CD4-positive, alpha-beta T cell (primary cell): ENCODE results near the gene GBP6. TPM values are rescaled to one million over a fixed set of nuclear protein-coding genes. Genes with fewer than 3 reads are reported as not detected.

Source experiments
- ATAC-seq: fragments of 200-7000 bp; cut with Tn5 transposase; one replicate; pipeline ENCODE4 v1.10.0; 2022; ENCODE audit warnings: mild to moderate bottlenecking; ENCODE audit not compliant: poor library complexity
- CTCF ChIA-PET: fragments of 350-600 bp; sonication (Branson Sonifier 250); formaldehyde crosslinking; loops from one replicate; lab custom pipeline; 2021; ENCODE audit warnings: antibody characterized with exemption, inconsistent platforms; lab: Charles Lee
- POLR2A ChIA-PET: fragments of 350-600 bp; sonication (Branson Sonifier 250); formaldehyde crosslinking; loops from one replicate; lab custom pipeline; 2021; ENCODE audit warnings: antibody characterized with exemption, inconsistent platforms; lab: Charles Lee
- DNase-seq, 14 experiments: peaks; one replicate each; pipeline ENCODE4 v3.0.0-alpha.2; 2013 to 2020; ENCODE audit warnings: mixed read lengths in 2 of 14
- H3K27ac ChIP-seq, 2 donors: one replicate each; pipeline versions ENCODE4 v1.5.1 to v1.7.0; 2013; ENCODE audit warnings: low read length in 2 of 2, low read depth in 1 of 2, mild to moderate bottlenecking in 1 of 2
- H3K27me3 ChIP-seq, 2 experiments: 1 replicate in 1 of 2; 2 replicates in 1 of 2; pipeline versions ENCODE4 v1.6.1 to v1.7.0; 2013; ENCODE audit warnings: low read length in 2 of 2, control low read depth in 1 of 2, mild to moderate bottlenecking in 1 of 2, moderate library complexity in 1 of 2; ENCODE audit not compliant: insufficient read depth in 2 of 2, control insufficient read depth in 1 of 2
- H3K36me3 ChIP-seq: one replicate; pipeline ENCODE4 v1.6.1; 2013; ENCODE audit warnings: low read length, control low read depth; ENCODE audit not compliant: insufficient read depth
- H3K4me1 ChIP-seq: one replicate; pipeline ENCODE4 v1.6.1; 2013; ENCODE audit warnings: low read length, control low read depth; ENCODE audit not compliant: insufficient read depth
- H3K4me3 ChIP-seq: one replicate; pipeline ENCODE4 v1.5.1; 2013; ENCODE audit warnings: mild to moderate bottlenecking, low read length, moderate library complexity
- H3K9me3 ChIP-seq, 2 experiments: 1 replicate in 1 of 2; 2 replicates in 1 of 2; pipeline versions ENCODE4 v1.6.1 to v1.7.0; 2013; ENCODE audit warnings: low read length in 2 of 2, mild to moderate bottlenecking in 2 of 2, control low read depth in 1 of 2, moderate library complexity in 1 of 2; ENCODE audit not compliant: control insufficient read depth in 1 of 2, insufficient read depth in 1 of 2
- H3K27ac Mint-ChIP-seq: one replicate; pipeline ENCODE4 v1.8.0; 2020; ENCODE audit warnings: mixed read lengths
- H3K27me3 Mint-ChIP-seq: one replicate; pipeline ENCODE4 v1.8.0; 2021; ENCODE audit warnings: mixed read lengths
- H3K36me3 Mint-ChIP-seq: one replicate; pipeline ENCODE4 v1.8.0; 2021; ENCODE audit warnings: low read depth, mixed read lengths
- H3K4me1 Mint-ChIP-seq: one replicate; pipeline ENCODE4 v1.8.0; 2021; ENCODE audit warnings: low read depth, mixed read lengths
- H3K4me3 Mint-ChIP-seq: one replicate; pipeline ENCODE4 v1.8.0; 2020; ENCODE audit warnings: mild to moderate bottlenecking, mixed read lengths
- H3K9me3 Mint-ChIP-seq: one replicate; pipeline ENCODE4 v1.8.0; 2020; ENCODE audit warnings: mixed read lengths
- CTCF ChIP-seq: fragments of 200-600 bp; IDR thresholded peaks from one replicate; pipeline ENCODE4 v1.8.0; 2022; ENCODE audit warnings: antibody characterized with exemption, mild to moderate bottlenecking
- intact Hi-C, 2 experiments: fragments of 100-400 bp; cut with DNase I in 1 of 2; cut with micrococcal nuclease in 1 of 2; formaldehyde crosslinking; loops; one replicate each; pipeline versions ENCODE4 v1.15.1 to v1.9.0; 2023 to 2025; cut with DNase I, micrococcal nuclease
- total RNA-seq, 174 experiments: library from RNA in 2 of 174; stranded (reverse) in 2 of 174; gene quantifications; one replicate each; pipeline ENCODE4 v1.2.3 and lab custom pipeline; 2021 to 2026

The GBP6 gene
- total RNA-seq, 2 experiments from 2014 or later = 0.08 TPM; not detected in 1

- Histone ChIP-seq H3K9me3 (no peaks in the 10 kb centered on the region), H3K36me3 (no peaks in the 10 kb centered on the region), H3K4me3 (no peak overlapping the region), H3K27me3 (no peaks in the 10 kb centered on the region), H3K4me1 (peaks cover 8% of the 10 kb centered on the region), H3K27ac (no peak overlapping the region)
- no peak overlapping the region for H3K27ac Mint-ChIP-seq
- ChIA-PET CTCF (interaction anchor here (1.3 to 2.0 kb wide), 2 partner anchors 110 to 277 kb away, joined by 3 to 9 read pairs; no protein-coding TSS in a partner anchor), POLR2A (interaction anchor here (0.8 kb wide), 1 partner anchor 31 kb away, joined by 3 read pairs; no protein-coding TSS in a partner anchor)
- no peaks in the 10 kb centered on the region for H3K27me3 Mint-ChIP-seq
- DNase-seq = peak in 1 of 14 experiments; percentile 20
- intact Hi-C loops = no loop called here
- no peaks in the 10 kb centered on the region for H3K36me3 Mint-ChIP-seq
- H3K4me3 Mint-ChIP-seq = no peak overlapping the region
- H3K4me1 Mint-ChIP-seq = peaks cover 11% of the 10 kb centered on the region
- ATAC-seq = no peak
- no peak for TF ChIP-seq CTCF
- no peaks in the 10 kb centered on the region for H3K9me3 Mint-ChIP-seq
Observed at GRCh38 chr1:89363196-89363595, 663 bp upstream of the GBP6 start.

- DNase-seq = no peak
- Mint-ChIP-seq H3K27me3 (no peaks in the 10 kb centered on the region), H3K4me1 (peaks cover 8% of the 10 kb centered on the region), H3K9me3 (no peaks in the 10 kb centered on the region), H3K27ac (no peak overlapping the region), H3K36me3 (no peaks in the 10 kb centered on the region), H3K4me3 (no peak overlapping the region)
- no peak overlapping the region for H3K27ac ChIP-seq
- ChIA-PET CTCF (no interaction called here), POLR2A (interaction anchor here (0.6 kb wide), 1 partner anchor 11 kb away, joined by 3 read pairs; no protein-coding TSS in a partner anchor)
- H3K4me1 ChIP-seq = peaks cover 3% of the 10 kb centered on the region
- no peak for ATAC-seq
- H3K9me3 ChIP-seq = no peaks in the 10 kb centered on the region
- no peaks in the 10 kb centered on the region for H3K36me3 ChIP-seq
- no peak overlapping the region for H3K4me3 ChIP-seq
- H3K27me3 ChIP-seq = no peaks in the 10 kb centered on the region
- no peak for TF ChIP-seq CTCF
- intact Hi-C loops = no loop called here
Observed at GRCh38 chr1:89364954-89365550, 1.2 kb downstream of the GBP6 start.

- ATAC-seq (no peak), DNase-seq (no peak)
- TF ChIP-seq CTCF = no peak
- no peaks in the 10 kb centered on the region for H3K9me3 ChIP-seq
- no peak overlapping the region for H3K4me3 ChIP-seq
- no peaks in the 10 kb centered on the region for H3K27me3 ChIP-seq
- Mint-ChIP-seq H3K4me1 (peaks cover 8% of the 10 kb centered on the region), H3K4me3 (no peak overlapping the region), H3K27ac (no peak overlapping the region), H3K36me3 (no peaks in the 10 kb centered on the region), H3K27me3 (no peaks in the 10 kb centered on the region), H3K9me3 (no peaks in the 10 kb centered on the region)
- CTCF ChIA-PET = interaction anchor here (0.7 kb wide), 1 partner anchor 9 kb away, joined by 3 read pairs; no protein-coding TSS in a partner anchor
- POLR2A ChIA-PET = no interaction called here
- no peak overlapping the region for H3K27ac ChIP-seq
- intact Hi-C loops = no loop called here
- peaks cover 3% of the 10 kb centered on the region for H3K4me1 ChIP-seq
- H3K36me3 ChIP-seq = no peaks in the 10 kb centered on the region
Observed at GRCh38 chr1:89367221-89367620, 3.4 kb downstream of the GBP6 start.
